Upper lobe of right lung (tissue), 1 donor: ENCODE measurements around the gene TCHHL1. TPM values are rescaled to one million over a fixed set of nuclear protein-coding genes. Genes with fewer than 3 reads are reported as not detected.
A peak's percentile ranks its signal among the peaks of the same experiment; 100 is the strongest.

Experiments used
- ATAC-seq: fragments of 200-7000 bp; cut with Tn5 transposase; one replicate; pipeline ENCODE4 v1.9.1; 2020; ENCODE audit warnings: mild to moderate bottlenecking, moderate library complexity
- DNase-seq: peaks from one replicate; pipeline ENCODE4 v3.0.0-alpha.2; 2020
- H3K27ac ChIP-seq: fragments of 200-600 bp; one replicate; pipeline ENCODE4 v1.8.0; 2022
- H3K27me3 ChIP-seq: fragments of 200-600 bp; one replicate; pipeline ENCODE4 v1.8.0; 2022; ENCODE audit warnings: mild to moderate bottlenecking
- H3K36me3 ChIP-seq: fragments of 200-600 bp; one replicate; pipeline ENCODE4 v1.8.0; 2022
- H3K4me1 ChIP-seq: fragments of 200-600 bp; one replicate; pipeline ENCODE4 v1.8.0; 2022
- H3K4me3 ChIP-seq: fragments of 200-600 bp; one replicate; pipeline ENCODE4 v1.8.0; 2022; ENCODE audit warnings: mild to moderate bottlenecking
- H3K9me3 ChIP-seq: fragments of 200-600 bp; one replicate; pipeline ENCODE4 v1.8.0; 2022
- CTCF ChIP-seq: fragments of 200-600 bp; IDR thresholded peaks from one replicate; pipeline ENCODE4 v1.8.0; 2022; ENCODE audit warnings: antibody characterized with exemption
- intact Hi-C: fragments of 100-400 bp; cut with DNase I; formaldehyde crosslinking; loops from one replicate; pipeline ENCODE4 v1.11.0; 2022
- total RNA-seq: library from RNA; stranded (reverse); fragmentation: NEBNext Ultra II Directional; extraction: Animal tissue kit (Norgen Biotek cat#: 25700); gene quantifications from one replicate; pipeline ENCODE4 v1.2.1, GENCODE V29; 2021
- donor health status: DM: no; HTN: yes; CAD: no; lungs with severe emphysema.

TCHHL1 gene
- total RNA-seq, 1 donor from 2014 or later: not detected

GRCh38 chr1:152107984-152108881 is 19.4 kb upstream of the TCHHL1 start:
- TF ChIP-seq CTCF: no peak
- H3K4me1 ChIP-seq: peaks cover 33% of the 10 kb centered on the region
- peaks cover 6% of the 10 kb centered on the region for H3K9me3 ChIP-seq
- no peak overlapping the region for H3K27ac ChIP-seq
- ATAC-seq (peak; percentile 16), DNase-seq (peak; percentile 67)
- intact Hi-C loops: no loop called here
- peaks cover 83% of the 10 kb centered on the region for H3K27me3 ChIP-seq
- H3K4me3 ChIP-seq: peak overlapping the region; percentile 30
- H3K36me3 ChIP-seq: no peaks in the 10 kb centered on the region

DNA sequence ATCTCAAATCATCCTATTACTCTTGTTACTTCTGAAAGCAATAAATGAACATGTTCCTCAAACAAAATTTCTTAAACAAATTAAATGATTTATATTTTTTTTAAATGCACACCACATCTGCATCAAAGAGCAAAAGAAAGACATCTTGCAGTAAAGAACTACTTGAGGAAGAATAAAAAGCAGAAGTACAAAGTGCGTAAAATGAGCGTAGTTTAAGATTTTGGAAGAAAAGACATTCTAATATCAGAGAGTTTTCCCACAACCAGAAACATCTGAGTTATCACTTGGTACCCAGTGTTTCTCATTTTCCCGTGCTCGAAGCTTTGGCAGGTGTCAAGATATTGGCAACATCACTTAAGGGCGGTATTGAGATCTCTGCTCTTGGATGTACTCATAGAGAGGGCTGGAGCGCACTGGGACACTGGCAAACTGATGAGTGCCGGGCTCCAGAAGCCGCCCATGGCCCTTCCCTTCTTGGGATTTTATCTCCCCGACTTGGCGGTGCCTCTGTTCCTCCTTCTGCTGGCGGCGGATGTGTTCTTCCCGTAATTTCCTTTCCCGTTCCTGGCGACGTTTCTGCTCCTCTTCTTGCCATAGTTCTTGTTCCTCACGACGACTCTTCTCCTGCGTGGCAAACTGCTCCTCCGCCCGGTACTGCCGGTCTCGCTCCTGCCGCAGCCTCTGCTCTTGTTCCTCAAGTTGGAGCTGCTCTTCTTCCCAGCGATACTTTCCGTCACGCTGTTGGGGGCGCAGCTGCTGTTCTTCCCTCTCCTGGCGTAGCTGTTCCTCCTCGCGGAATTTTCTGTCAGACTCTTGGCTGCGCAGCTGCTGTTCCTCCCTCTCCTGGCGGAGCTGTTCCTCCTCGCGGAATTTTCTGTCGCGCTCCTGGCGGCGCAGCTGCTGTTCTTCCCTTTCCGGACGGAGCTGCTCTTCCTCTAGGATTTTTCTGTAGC is 18.4 kb upstream of the TCHHL1 start:
- Histone ChIP-seq H3K27ac (no peak overlapping the region), H3K36me3 (no peaks in the 10 kb centered on the region), H3K9me3 (peaks cover 6% of the 10 kb centered on the region), H3K27me3 (peaks cover 81% of the 10 kb centered on the region), H3K4me1 (peaks cover 30% of the 10 kb centered on the region), H3K4me3 (peak overlapping the region; percentile 30)
- DNase-seq (peak; percentile 58), ATAC-seq (peak; percentile 9)
- intact Hi-C loops: no loop called here
- no peak for TF ChIP-seq CTCF

DNA sequence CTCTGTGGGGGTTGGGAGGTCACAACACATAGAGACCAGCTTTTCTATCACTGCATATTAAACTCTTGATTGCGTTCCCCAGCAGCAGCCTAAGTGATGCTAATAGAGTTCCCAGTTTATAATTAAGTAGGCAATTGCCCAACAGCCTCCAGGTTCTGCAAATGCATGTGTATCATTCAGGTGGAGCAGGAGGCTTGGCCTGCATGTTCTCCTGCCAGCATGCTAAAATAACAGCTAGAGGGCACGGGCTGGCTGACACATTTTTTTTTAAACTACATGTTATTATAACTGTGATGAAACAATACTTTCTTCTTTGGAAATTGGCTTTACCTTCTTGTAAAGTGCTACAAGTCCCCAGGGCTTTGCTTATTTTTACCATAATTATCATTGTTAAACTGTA is 16.0 kb upstream of the TCHHL1 start:
- Histone ChIP-seq H3K27me3 (peaks cover 74% of the 10 kb centered on the region), H3K9me3 (peaks cover 6% of the 10 kb centered on the region), H3K4me3 (no peak overlapping the region), H3K36me3 (no peaks in the 10 kb centered on the region), H3K4me1 (peaks cover 7% of the 10 kb centered on the region), H3K27ac (no peak overlapping the region)
- no peak for DNase-seq
- TF ChIP-seq CTCF: no peak
- ATAC-seq: no peak
- intact Hi-C loops: no loop called here

- DNase-seq (no peak), ATAC-seq (no peak)
- H3K9me3 ChIP-seq: no peaks in the 10 kb centered on the region
- no peaks in the 10 kb centered on the region for H3K4me1 ChIP-seq
- no peak for TF ChIP-seq CTCF
- H3K36me3 ChIP-seq: no peaks in the 10 kb centered on the region
- H3K27me3 ChIP-seq: peaks cover 12% of the 10 kb centered on the region
- H3K4me3 ChIP-seq: no peak overlapping the region
- intact Hi-C loops: no loop called here
- no peak overlapping the region for H3K27ac ChIP-seq
Observed at GRCh38 chr1:152096931-152097330, 8.1 kb upstream of the TCHHL1 start.

DNA sequence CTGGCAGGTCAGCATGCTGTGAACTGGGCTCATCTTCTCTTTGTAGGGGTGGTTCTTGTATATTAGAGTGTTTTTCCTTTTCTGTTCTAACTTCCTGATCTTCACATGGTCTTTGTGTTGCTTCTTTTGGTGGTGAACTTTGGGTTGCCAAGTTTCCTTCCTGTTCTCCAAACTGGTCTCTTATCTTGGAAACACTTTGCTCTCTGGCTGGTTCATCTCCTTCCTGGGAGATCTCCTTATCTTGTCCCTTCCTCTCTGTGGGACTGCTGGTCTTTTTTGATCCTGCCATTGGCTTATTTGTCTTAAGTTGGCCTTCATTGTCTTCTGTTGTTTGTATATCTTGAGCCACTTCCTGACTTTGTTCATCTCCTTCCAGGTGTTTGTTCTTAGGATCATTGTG is 2.1 kb downstream of the TCHHL1 start:
- no peak for TF ChIP-seq CTCF
- intact Hi-C loops: no loop called here
- ATAC-seq (no peak), DNase-seq (no peak)
- H3K27ac ChIP-seq: no peak overlapping the region
- no peak overlapping the region for H3K4me3 ChIP-seq
- no peaks in the 10 kb centered on the region for H3K27me3 ChIP-seq
- H3K36me3 ChIP-seq: no peaks in the 10 kb centered on the region
- H3K4me1 ChIP-seq: no peaks in the 10 kb centered on the region
- H3K9me3 ChIP-seq: no peaks in the 10 kb centered on the region
